CD4-positive, CD25-positive, alpha-beta regulatory T cell (primary cell): ENCODE measurements around the gene KCNQ5. TPM values are rescaled to one million over a fixed set of nuclear protein-coding genes. Genes with fewer than 3 reads are reported as not detected.

Source experiments
- ATAC-seq, 2 donors: fragments of 150-1000 bp; cut with Tn5 transposase; one replicate each; pipeline ENCODE4 v1.10.0; 2021; ENCODE audit warnings: low read depth in 2 of 2, moderate number of reproducible peaks in 2 of 2, moderate library complexity in 1 of 2
- DNase-seq, 3 donors: peaks; one replicate each; pipeline versions ENCODE4 v3.0.0 to v3.0.0-alpha.2; 2012 to 2022; ENCODE audit warnings: mixed read lengths in 1 of 3
- H3K27ac ChIP-seq: one replicate; pipeline ENCODE4 v1.7.0; 2013; ENCODE audit warnings: mild to moderate bottlenecking, low read length; ENCODE audit not compliant: insufficient read depth, poor library complexity, severe bottlenecking
- H3K27me3 ChIP-seq: one replicate; pipeline ENCODE4 v1.7.0; 2013; ENCODE audit warnings: low read length; ENCODE audit not compliant: control insufficient read depth, insufficient read depth
- H3K36me3 ChIP-seq: one replicate; pipeline ENCODE4 v1.7.0; 2013; ENCODE audit warnings: mild to moderate bottlenecking, low read length, moderate library complexity; ENCODE audit not compliant: control insufficient read depth, insufficient read depth
- H3K4me1 ChIP-seq: 2 replicates; pipeline ENCODE4 v1.7.0; 2013; ENCODE audit warnings: mild to moderate bottlenecking, low read length; ENCODE audit not compliant: insufficient read depth, control insufficient read depth, poor library complexity, severe bottlenecking
- H3K4me3 ChIP-seq: one replicate; pipeline ENCODE4 v1.7.0; 2013; ENCODE audit warnings: low read depth, mild to moderate bottlenecking, low read length, moderate library complexity
- H3K9me3 ChIP-seq, 2 experiments: 1 replicate in 1 of 2; 2 replicates in 1 of 2; pipeline ENCODE4 v1.7.0; 2013; ENCODE audit warnings: low read length in 2 of 2, mild to moderate bottlenecking in 1 of 2, moderate library complexity in 1 of 2; ENCODE audit not compliant: control insufficient read depth in 2 of 2
- H3K27ac Mint-ChIP-seq, 3 donors: one replicate each; pipeline ENCODE4 v1.8.0; 2020 to 2022; ENCODE audit warnings: mild to moderate bottlenecking in 3 of 3, mixed read lengths in 3 of 3, moderate library complexity in 2 of 3
- H3K27me3 Mint-ChIP-seq: one replicate; pipeline ENCODE4 v1.8.0; 2022; ENCODE audit warnings: mild to moderate bottlenecking, mixed read lengths
- H3K36me3 Mint-ChIP-seq: one replicate; pipeline ENCODE4 v1.8.0; 2020; ENCODE audit warnings: mixed read lengths
- H3K4me1 Mint-ChIP-seq, 4 donors: one replicate each; pipeline ENCODE4 v1.8.0; 2020 to 2022; ENCODE audit warnings: mixed read lengths in 4 of 4, mild to moderate bottlenecking in 1 of 4
- H3K4me3 Mint-ChIP-seq, 4 donors: one replicate each; pipeline ENCODE4 v1.8.0; 2020 to 2022; ENCODE audit warnings: mild to moderate bottlenecking in 4 of 4, mixed read lengths in 4 of 4, moderate library complexity in 3 of 4
- H3K9me3 Mint-ChIP-seq, 7 donors: one replicate each; pipeline ENCODE4 v1.8.0; 2020 to 2022; ENCODE audit warnings: mixed read lengths in 7 of 7, mild to moderate bottlenecking in 3 of 7, moderate library complexity in 2 of 7
- polyA plus RNA-seq, 4 donors: library from polyadenylated mRNA; unstranded; fragments of 300-500 nt; fragmentation: Illumina TruSeq; gene quantifications; one replicate each; pipeline ENCODE4 v1.2.3, GENCODE V29; 2021
- total RNA-seq: library from RNA; stranded (reverse); gene quantifications from one replicate; pipeline ENCODE4 v1.2.3, GENCODE V29; 2022

Gene KCNQ5
- total and polyA plus RNA-seq, 5 donors from 2014 or later, result 0.45 to 2.5 (median 1.8) TPM

GRCh38 chr6:73157870-73158269 lies 536.0 kb downstream of the KCNQ5 start:
- Mint-ChIP-seq H3K9me3 (peaks cover 0 to 5% (median 0%) of the 10 kb centered on the region in 7 donors), H3K4me1 (no peaks in the 10 kb centered on the region), H3K36me3 (no peaks in the 10 kb centered on the region), H3K4me3 (no peak overlapping the region), H3K27ac (no peak overlapping the region), H3K27me3 (no peaks in the 10 kb centered on the region)
- H3K36me3 ChIP-seq, result no peaks in the 10 kb centered on the region
- H3K4me1 ChIP-seq, result no peaks in the 10 kb centered on the region
- H3K27ac ChIP-seq, result no peak overlapping the region
- H3K9me3 ChIP-seq, result no peaks in the 10 kb centered on the region
- no peak for ATAC-seq
- no peak for DNase-seq
- no peak overlapping the region for H3K4me3 ChIP-seq
- H3K27me3 ChIP-seq, result no peaks in the 10 kb centered on the region

GRCh38 chr6:73169111-73169510 lies 547.2 kb downstream of the KCNQ5 start:
- no peaks in the 10 kb centered on the region for H3K27me3 ChIP-seq
- H3K4me3 Mint-ChIP-seq, result no peak overlapping the region
- no peak overlapping the region for H3K4me3 ChIP-seq
- DNase-seq, result no peak
- no peaks in the 10 kb centered on the region for H3K36me3 ChIP-seq
- no peaks in the 10 kb centered on the region for H3K4me1 ChIP-seq
- H3K36me3 Mint-ChIP-seq, result peaks cover 3% of the 10 kb centered on the region
- no peaks in the 10 kb centered on the region for H3K9me3 ChIP-seq
- H3K4me1 Mint-ChIP-seq, result no peaks in the 10 kb centered on the region
- ATAC-seq, result no peak
- no peak overlapping the region for H3K27ac ChIP-seq
- H3K27ac Mint-ChIP-seq, result no peak overlapping the region
- peaks cover 0 to 1% (median 0%) of the 10 kb centered on the region in 7 donors for H3K9me3 Mint-ChIP-seq
- no peaks in the 10 kb centered on the region for H3K27me3 Mint-ChIP-seq

- Mint-ChIP-seq H3K4me1 (no peaks in the 10 kb centered on the region), H3K27ac (no peak overlapping the region), H3K36me3 (peaks cover 3% of the 10 kb centered on the region), H3K27me3 (no peaks in the 10 kb centered on the region), H3K9me3 (peaks cover 0 to 1% (median 0%) of the 10 kb centered on the region in 7 donors), H3K4me3 (no peak overlapping the region)
- no peaks in the 10 kb centered on the region for H3K4me1 ChIP-seq
- H3K27ac ChIP-seq, result no peak overlapping the region
- no peaks in the 10 kb centered on the region for H3K27me3 ChIP-seq
- DNase-seq, result no peak
- no peaks in the 10 kb centered on the region for H3K9me3 ChIP-seq
- no peak overlapping the region for H3K4me3 ChIP-seq
- ATAC-seq, result no peak
- no peaks in the 10 kb centered on the region for H3K36me3 ChIP-seq
Observed at GRCh38 chr6:73169633-73170032, 547.8 kb downstream of the KCNQ5 start.

GRCh38 chr6:73174646-73175045 lies 552.8 kb downstream of the KCNQ5 start:
- no peaks in the 10 kb centered on the region for H3K36me3 ChIP-seq
- H3K27me3 Mint-ChIP-seq, result no peaks in the 10 kb centered on the region
- DNase-seq, result no peak
- H3K4me3 Mint-ChIP-seq, result no peak overlapping the region
- no peak overlapping the region for H3K27ac ChIP-seq
- ATAC-seq, result no peak
- H3K9me3 ChIP-seq, result no peaks in the 10 kb centered on the region
- H3K9me3 Mint-ChIP-seq, result no peaks in the 10 kb centered on the region
- no peak overlapping the region for H3K27ac Mint-ChIP-seq
- no peak overlapping the region for H3K4me3 ChIP-seq
- no peaks in the 10 kb centered on the region for H3K4me1 ChIP-seq
- no peaks in the 10 kb centered on the region for H3K4me1 Mint-ChIP-seq
- no peaks in the 10 kb centered on the region for H3K27me3 ChIP-seq
- no peaks in the 10 kb centered on the region for H3K36me3 Mint-ChIP-seq

- Mint-ChIP-seq H3K27ac (no peak overlapping the region), H3K4me3 (no peak overlapping the region), H3K9me3 (no peaks in the 10 kb centered on the region), H3K27me3 (peaks cover 4% of the 10 kb centered on the region), H3K36me3 (no peaks in the 10 kb centered on the region), H3K4me1 (peaks cover 0 to 4% (median 0%) of the 10 kb centered on the region in 4 donors)
- Histone ChIP-seq H3K36me3 (no peaks in the 10 kb centered on the region), H3K27me3 (no peaks in the 10 kb centered on the region), H3K9me3 (no peaks in the 10 kb centered on the region), H3K27ac (no peak overlapping the region), H3K4me3 (no peak overlapping the region), H3K4me1 (no peaks in the 10 kb centered on the region)
- ATAC-seq, result no peak
- DNase-seq, result no peak
Observed at GRCh38 chr6:73176057-73176456, 554.2 kb downstream of the KCNQ5 start.

GRCh38 chr6:73177221-73177944 lies 555.5 kb downstream of the KCNQ5 start:
- H3K9me3 Mint-ChIP-seq, result no peaks in the 10 kb centered on the region
- no peak overlapping the region for H3K4me3 Mint-ChIP-seq
- H3K36me3 Mint-ChIP-seq, result no peaks in the 10 kb centered on the region
- DNase-seq (no peak), ATAC-seq (no peak)
- Histone ChIP-seq H3K9me3 (no peaks in the 10 kb centered on the region), H3K27me3 (no peaks in the 10 kb centered on the region), H3K27ac (no peak overlapping the region), H3K4me1 (no peaks in the 10 kb centered on the region), H3K4me3 (no peak overlapping the region), H3K36me3 (no peaks in the 10 kb centered on the region)
- peaks cover 0 to 4% (median 0%) of the 10 kb centered on the region in 4 donors for H3K4me1 Mint-ChIP-seq
- peaks cover 4% of the 10 kb centered on the region for H3K27me3 Mint-ChIP-seq
- H3K27ac Mint-ChIP-seq, result no peak overlapping the region

GRCh38 chr6:73180076-73180738 lies 558.3 kb downstream of the KCNQ5 start:
- Histone ChIP-seq H3K4me1 (no peaks in the 10 kb centered on the region), H3K9me3 (no peaks in the 10 kb centered on the region), H3K27me3 (peaks cover 2% of the 10 kb centered on the region), H3K4me3 (no peak overlapping the region), H3K36me3 (no peaks in the 10 kb centered on the region), H3K27ac (no peak overlapping the region)
- no peak overlapping the region for H3K4me3 Mint-ChIP-seq
- H3K27ac Mint-ChIP-seq, result no peak overlapping the region
- ATAC-seq, result no peak
- H3K36me3 Mint-ChIP-seq, result peaks cover 3% of the 10 kb centered on the region
- H3K27me3 Mint-ChIP-seq, result peaks cover 8% of the 10 kb centered on the region
- peaks cover 0 to 4% (median 0%) of the 10 kb centered on the region in 4 donors for H3K4me1 Mint-ChIP-seq
- DNase-seq, result no peak
- no peaks in the 10 kb centered on the region for H3K9me3 Mint-ChIP-seq
